HL-60 (cell line): Measurements from ENCODE around the gene ZNF521.

Source experiments
- DNase-seq, 2 experiments: peaks; one replicate each; pipeline ENCODE4 v3.0.0-alpha.2; 2010 to 2020; ENCODE audit warnings: low read depth in 1 of 2, low spot score in 1 of 2
- H3K27ac ChIP-seq: fragments of 250-450 bp; sonication (Bioruptor Pico); replicated peaks from 2 replicates; pipeline ENCODE4 v1.5.1; 2020; ENCODE audit warnings: mild to moderate bottlenecking, moderate library complexity
- H3K27me3 ChIP-seq: fragments of 250-450 bp; sonication (Bioruptor Pico); 2 replicates; pipeline ENCODE4 v1.5.1; 2021; ENCODE audit warnings: mild to moderate bottlenecking, moderate library complexity; ENCODE audit not compliant: insufficient read depth, poor library complexity, severe bottlenecking
- H3K4me3 ChIP-seq: replicated peaks from 2 replicates; pipeline ENCODE4 v1.5.1; 2011; ENCODE audit warnings: mild to moderate bottlenecking, control low read depth, low read length; ENCODE audit not compliant: insufficient read depth
- CTCF ChIP-seq: IDR thresholded peaks from one replicate; pipeline ENCODE4 v1.5.1; 2011; ENCODE audit warnings: low read length, control low read depth, inconsistent platforms; ENCODE audit not compliant: insufficient read depth
- GABPA ChIP-seq: IDR thresholded peaks from 2 replicates; pipeline ENCODE4 v1.6.1; 2012; ENCODE audit warnings: low read depth
- POLR2AphosphoS5 ChIP-seq: IDR thresholded peaks from 2 replicates; pipeline ENCODE4 v1.6.1; 2012; ENCODE audit warnings: low read depth
- REST ChIP-seq: IDR thresholded peaks from 2 replicates; pipeline ENCODE4 v1.6.1; 2012; ENCODE audit warnings: low read depth; ENCODE audit not compliant: insufficient replicate concordance
- SPI1 ChIP-seq: IDR thresholded peaks from 2 replicates; pipeline ENCODE4 v1.6.1; 2012; ENCODE audit warnings: low read depth, mild to moderate bottlenecking, borderline replicate concordance

The ZNF521 gene

GRCh38 chr18:25109484-25109883 is 242.5 kb downstream of the ZNF521 start:
- TF ChIP-seq REST, result no peak
- DNase-seq, result no peak
- no peak overlapping the region for H3K27ac ChIP-seq
- no peaks in the 10 kb centered on the region for H3K27me3 ChIP-seq
- no peak overlapping the region for H3K4me3 ChIP-seq

GRCh38 chr18:25103468-25104155 is 248.4 kb downstream of the ZNF521 start:
- DNase-seq, result no peak
- no peak overlapping the region for H3K27ac ChIP-seq
- H3K27me3 ChIP-seq, result no peaks in the 10 kb centered on the region
- no peak overlapping the region for H3K4me3 ChIP-seq
- TF ChIP-seq REST, result no peak
- no peak for TF ChIP-seq SPI1
- no peak for TF ChIP-seq POLR2AphosphoS5
- TF ChIP-seq GABPA, result no peak
- TF ChIP-seq CTCF, result no peak

- DNase-seq, result no peak
- no peak overlapping the region for H3K27ac ChIP-seq
- no peak overlapping the region for H3K4me3 ChIP-seq
- H3K27me3 ChIP-seq, result no peaks in the 10 kb centered on the region
- no peak for TF ChIP-seq GABPA
- no peak for TF ChIP-seq CTCF
- TF ChIP-seq SPI1, result no peak
- TF ChIP-seq REST, result no peak
- TF ChIP-seq POLR2AphosphoS5, result no peak
These were observed 249.3 kb downstream of the ZNF521 start for GRCh38 chr18:25102662-25103061.
